Measurements from ENCODE around the gene NPEPPS. TPM values are rescaled to one million over a fixed set of nuclear protein-coding genes. Genes with fewer than 3 reads are reported as not detected.

The NPEPPS gene
- total RNA-seq, 5 donors from 2014 or later (not counting 1 experiment from before 2014, with no cell fraction given), result 92.7 to 106 (median 97.4) TPM

DNA sequence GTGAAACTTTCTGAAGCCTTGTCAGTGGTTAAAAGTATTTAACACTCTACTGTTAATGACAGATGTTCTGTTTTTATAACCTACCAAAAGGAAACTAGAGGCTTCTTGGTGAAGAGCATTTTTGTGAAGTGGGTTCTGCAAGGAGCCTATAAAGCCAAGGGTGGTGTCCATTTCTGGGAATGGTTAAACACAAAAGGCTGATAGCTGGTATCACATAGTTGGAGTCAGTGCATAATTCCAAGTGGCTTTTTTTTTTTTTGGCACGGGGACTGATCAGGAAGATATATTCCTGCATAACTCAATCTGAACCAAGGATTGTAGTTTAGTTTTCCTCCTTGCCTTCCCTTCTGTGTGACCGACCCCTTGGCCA lies 91.3 kb downstream of the NPEPPS start:
- ATAC-seq (replicated peaks in 1 of 4), result no peak
- H3K27ac ChIP-seq (ENCODE audit: low read length), result no peak overlapping the region
- Mint-ChIP-seq H3K4me1 (peaks cover 0 to 12% (median 10%) of the 10 kb centered on the region in 3 donors), H3K9me3 (no peaks in the 10 kb centered on the region), H3K36me3 (peaks cover 35% of the 10 kb centered on the region), H3K27me3 (no peaks in the 10 kb centered on the region), H3K27ac (no peak overlapping the region), H3K4me3 (no peak overlapping the region)
- CTCF ChIA-PET, result no interaction called here
- no peak for DNase-seq
- H3K27me3 ChIP-seq (replicated peaks in 1 of 2; ENCODE audit: control insufficient read depth in 2 of 2, extremely low read depth in 1 of 2, insufficient read depth in 2 of 2, low read length in 1 of 2), result no peaks in the 10 kb centered on the region
- no CpG with 5 or more reads among the region's 2 CpGs for WGBS (ENCODE audit: insufficient coverage)
- POLR2A ChIA-PET, result no interaction called here
- H3K4me3 ChIP-seq (ENCODE audit: control insufficient read depth in 1 of 2, extremely low read depth in 1 of 2, low read length in 1 of 2), result no peak overlapping the region
- H3K36me3 ChIP-seq (ENCODE audit: control insufficient read depth in 2 of 2, extremely low read depth in 1 of 2, insufficient read depth in 1 of 2, low read length in 1 of 2), result peaks cover 9 to 57% of the 10 kb centered on the region in 2 donors
- no peaks in the 10 kb centered on the region for H3K4me1 ChIP-seq (ENCODE audit: control insufficient read depth in 1 of 2, extremely low read depth in 1 of 2, insufficient read depth in 2 of 2, low read length in 2 of 2)
- no peaks in the 10 kb centered on the region for H3K9me3 ChIP-seq

DNA sequence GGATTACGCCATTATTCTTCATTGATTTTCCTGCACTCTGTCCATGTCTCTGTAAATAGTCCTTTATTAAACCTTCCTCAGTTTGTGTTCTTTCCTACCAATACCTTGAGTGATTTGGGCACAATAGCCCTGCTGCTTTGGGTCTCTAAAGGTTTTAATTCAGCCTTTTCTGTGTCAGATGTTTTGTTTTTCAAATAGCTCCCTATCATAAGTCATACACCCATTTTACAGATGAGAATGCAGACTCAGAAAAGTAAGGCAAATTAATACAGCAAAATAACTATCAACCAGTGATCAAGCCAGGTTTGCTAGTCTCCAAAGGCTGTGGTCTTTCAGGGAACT lies 93.8 kb downstream of the NPEPPS start:
- no peaks in the 10 kb centered on the region for H3K4me1 ChIP-seq (ENCODE audit: control insufficient read depth in 1 of 2, extremely low read depth in 1 of 2, insufficient read depth in 2 of 2, low read length in 2 of 2)
- Mint-ChIP-seq H3K27ac (no peak overlapping the region), H3K27me3 (no peaks in the 10 kb centered on the region), H3K4me3 (no peak overlapping the region), H3K4me1 (peaks cover 0 to 12% (median 10%) of the 10 kb centered on the region in 3 donors), H3K36me3 (peaks cover 24% of the 10 kb centered on the region), H3K9me3 (no peaks in the 10 kb centered on the region)
- peaks cover 9 to 35% of the 10 kb centered on the region in 2 donors for H3K36me3 ChIP-seq (ENCODE audit: control insufficient read depth in 2 of 2, extremely low read depth in 1 of 2, insufficient read depth in 1 of 2, low read length in 1 of 2)
- ChIA-PET POLR2A (no interaction called here), CTCF (no interaction called here)
- DNase-seq, result no peak
- ATAC-seq (replicated peaks in 1 of 4), result no peak
- no CpG with 5 or more reads among the region's 1 CpG for WGBS (ENCODE audit: insufficient coverage)
- H3K4me3 ChIP-seq (ENCODE audit: control insufficient read depth in 1 of 2, extremely low read depth in 1 of 2, low read length in 1 of 2), result no peak overlapping the region
- H3K27me3 ChIP-seq (replicated peaks in 1 of 2; ENCODE audit: control insufficient read depth in 2 of 2, extremely low read depth in 1 of 2, insufficient read depth in 2 of 2, low read length in 1 of 2), result no peaks in the 10 kb centered on the region
- no peak overlapping the region for H3K27ac ChIP-seq (ENCODE audit: low read length)
- H3K9me3 ChIP-seq, result no peaks in the 10 kb centered on the region

DNA sequence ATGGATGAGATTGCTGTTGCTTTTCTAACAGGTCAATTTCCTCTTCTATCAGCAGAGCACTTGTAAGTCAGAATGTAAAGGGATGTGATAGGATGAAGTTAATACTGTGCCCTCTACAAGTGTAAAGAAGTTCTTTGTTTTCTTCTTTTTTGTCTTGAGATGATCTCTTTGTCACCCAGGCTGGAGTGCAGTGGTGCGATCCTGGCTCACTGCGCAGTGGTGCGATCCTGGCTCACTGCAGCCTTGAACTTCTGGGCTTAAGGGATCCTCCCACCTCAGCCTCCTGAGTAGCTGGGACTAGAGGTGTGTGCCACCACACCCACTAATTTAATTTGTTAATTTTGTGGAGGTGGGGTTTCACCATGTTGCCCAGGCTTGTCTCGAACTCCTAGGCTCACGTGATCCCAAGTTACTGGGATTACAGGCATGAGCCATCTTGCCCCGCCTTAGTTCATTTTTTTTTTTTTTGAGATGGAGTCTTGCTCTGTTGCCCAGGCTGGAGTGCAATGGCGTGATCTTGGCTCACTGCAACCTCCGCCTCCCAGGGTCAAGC lies 97.2 kb downstream of the NPEPPS start:
- H3K27ac Mint-ChIP-seq, result no peak overlapping the region
- H3K4me3 Mint-ChIP-seq, result no peak overlapping the region
- peaks cover 0 to 5% of the 10 kb centered on the region in 2 donors for H3K36me3 ChIP-seq (ENCODE audit: control insufficient read depth in 2 of 2, extremely low read depth in 1 of 2, insufficient read depth in 1 of 2, low read length in 1 of 2)
- H3K4me1 ChIP-seq (ENCODE audit: control insufficient read depth in 1 of 2, extremely low read depth in 1 of 2, insufficient read depth in 2 of 2, low read length in 2 of 2), result no peaks in the 10 kb centered on the region
- no peaks in the 10 kb centered on the region for H3K27me3 ChIP-seq (replicated peaks in 1 of 2; ENCODE audit: control insufficient read depth in 2 of 2, extremely low read depth in 1 of 2, insufficient read depth in 2 of 2, low read length in 1 of 2)
- POLR2A ChIA-PET, result interaction anchor here in 1 of 2 donors (0.7 kb wide), 1 partner anchor 1039 kb away, joined by 3 read pairs; no protein-coding TSS in a partner anchor
- no peaks in the 10 kb centered on the region for H3K9me3 Mint-ChIP-seq
- WGBS (ENCODE audit: insufficient coverage), result no CpG with 5 or more reads among the region's 8 CpGs
- H3K27ac ChIP-seq (ENCODE audit: low read length), result no peak overlapping the region
- H3K9me3 ChIP-seq, result no peaks in the 10 kb centered on the region
- DNase-seq, result no peak
- no peaks in the 10 kb centered on the region for H3K4me1 Mint-ChIP-seq
- no peak for ATAC-seq (replicated peaks in 1 of 4)
- no peak overlapping the region for H3K4me3 ChIP-seq (ENCODE audit: control insufficient read depth in 1 of 2, extremely low read depth in 1 of 2, low read length in 1 of 2)
- CTCF ChIA-PET, result no interaction called here
- no peaks in the 10 kb centered on the region for H3K27me3 Mint-ChIP-seq
- peaks cover 15% of the 10 kb centered on the region for H3K36me3 Mint-ChIP-seq

DNA sequence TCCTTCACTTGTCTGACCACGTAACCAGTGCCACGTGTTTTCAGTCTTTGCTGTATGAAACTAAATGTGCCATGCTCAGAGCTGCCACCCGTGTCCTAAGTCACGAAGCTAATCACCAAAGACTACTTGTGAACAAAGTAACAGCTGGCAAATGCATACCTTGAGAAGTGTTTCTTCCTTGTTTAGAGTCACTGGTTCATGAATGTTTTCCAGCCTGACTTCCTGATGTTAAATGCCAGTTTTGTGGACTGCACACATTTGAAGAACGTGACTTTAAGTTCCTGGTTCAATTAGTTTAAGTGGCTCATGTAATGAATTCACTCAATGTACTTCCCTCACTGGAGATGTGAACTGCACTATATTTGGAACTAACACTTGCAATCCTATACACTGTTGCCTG lies 98.9 kb downstream of the NPEPPS start:
- CTCF ChIA-PET, result interaction anchor here in 1 of 2 donors (1.4 kb wide), 1 partner anchor 11 kb away, joined by 4 read pairs; no protein-coding TSS in a partner anchor
- Histone ChIP-seq H3K36me3 (ENCODE audit: control insufficient read depth in 2 of 2, extremely low read depth in 1 of 2, insufficient read depth in 1 of 2, low read length in 1 of 2) (peaks cover 0 to 6% of the 10 kb centered on the region in 2 donors), H3K27me3 (replicated peaks in 1 of 2; ENCODE audit: control insufficient read depth in 2 of 2, extremely low read depth in 1 of 2, insufficient read depth in 2 of 2, low read length in 1 of 2) (no peaks in the 10 kb centered on the region), H3K9me3 (no peaks in the 10 kb centered on the region), H3K27ac (ENCODE audit: low read length) (no peak overlapping the region), H3K4me3 (ENCODE audit: control insufficient read depth in 1 of 2, extremely low read depth in 1 of 2, low read length in 1 of 2) (no peak overlapping the region), H3K4me1 (ENCODE audit: control insufficient read depth in 1 of 2, extremely low read depth in 1 of 2, insufficient read depth in 2 of 2, low read length in 2 of 2) (no peaks in the 10 kb centered on the region)
- Mint-ChIP-seq H3K36me3 (peaks cover 11% of the 10 kb centered on the region), H3K4me1 (no peaks in the 10 kb centered on the region), H3K4me3 (no peak overlapping the region), H3K27me3 (no peaks in the 10 kb centered on the region), H3K9me3 (no peaks in the 10 kb centered on the region), H3K27ac (no peak overlapping the region)
- no peak for ATAC-seq (replicated peaks in 1 of 4)
- WGBS (ENCODE audit: insufficient coverage), result 93% methylated on average over 4 of the region's 5 CpGs
- no peak for DNase-seq
- POLR2A ChIA-PET, result no interaction called here

DNA sequence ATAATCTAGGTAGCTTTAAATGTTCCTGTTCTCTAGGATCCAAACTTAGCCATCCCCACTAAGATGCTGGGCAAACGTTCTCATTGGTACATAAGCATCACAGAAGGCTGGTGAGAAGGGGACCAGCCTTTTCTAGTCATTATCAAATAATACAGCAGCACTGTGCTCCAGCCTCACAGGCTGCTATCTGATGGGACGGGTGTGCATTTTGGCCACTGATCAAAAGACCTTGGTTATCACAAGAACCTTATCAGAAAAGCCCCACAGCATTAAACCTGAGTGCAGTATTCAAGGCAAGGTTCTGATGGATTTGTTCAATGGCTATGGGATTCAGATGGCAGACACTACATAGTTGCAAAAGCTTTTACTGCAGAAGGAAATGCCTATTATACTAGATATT lies 99.7 kb downstream of the NPEPPS start:
- Histone ChIP-seq H3K4me1 (ENCODE audit: control insufficient read depth in 1 of 2, extremely low read depth in 1 of 2, insufficient read depth in 2 of 2, low read length in 2 of 2) (no peaks in the 10 kb centered on the region), H3K4me3 (ENCODE audit: control insufficient read depth in 1 of 2, extremely low read depth in 1 of 2, low read length in 1 of 2) (no peak overlapping the region), H3K36me3 (ENCODE audit: control insufficient read depth in 2 of 2, extremely low read depth in 1 of 2, insufficient read depth in 1 of 2, low read length in 1 of 2) (peaks cover 0 to 4% of the 10 kb centered on the region in 2 donors), H3K27ac (ENCODE audit: low read length) (no peak overlapping the region), H3K9me3 (no peaks in the 10 kb centered on the region), H3K27me3 (replicated peaks in 1 of 2; ENCODE audit: control insufficient read depth in 2 of 2, extremely low read depth in 1 of 2, insufficient read depth in 2 of 2, low read length in 1 of 2) (no peaks in the 10 kb centered on the region)
- Mint-ChIP-seq H3K9me3 (no peaks in the 10 kb centered on the region), H3K4me3 (no peak overlapping the region), H3K27me3 (no peaks in the 10 kb centered on the region), H3K4me1 (no peaks in the 10 kb centered on the region), H3K27ac (no peak overlapping the region), H3K36me3 (peaks cover 8% of the 10 kb centered on the region)
- ChIA-PET POLR2A (no interaction called here), CTCF (interaction anchor here in 1 of 2 donors (1.4 kb wide), 1 partner anchor 12 kb away, joined by 4 read pairs; no protein-coding TSS in a partner anchor)
- DNase-seq, result no peak
- WGBS (ENCODE audit: insufficient coverage), result no CpG with 5 or more reads among the region's 2 CpGs
- ATAC-seq (replicated peaks in 1 of 4), result no peak

GRCh38 chr17:47632991-47633390 lies 102.1 kb downstream of the NPEPPS start:
- Histone ChIP-seq H3K27ac (ENCODE audit: low read length) (no peak overlapping the region), H3K27me3 (replicated peaks in 1 of 2; ENCODE audit: control insufficient read depth in 2 of 2, extremely low read depth in 1 of 2, insufficient read depth in 2 of 2, low read length in 1 of 2) (no peaks in the 10 kb centered on the region), H3K4me1 (ENCODE audit: control insufficient read depth in 1 of 2, extremely low read depth in 1 of 2, insufficient read depth in 2 of 2, low read length in 2 of 2) (peaks cover 0 to 6% of the 10 kb centered on the region in 2 experiments), H3K36me3 (ENCODE audit: control insufficient read depth in 2 of 2, extremely low read depth in 1 of 2, insufficient read depth in 1 of 2, low read length in 1 of 2) (peaks cover 0 to 10% of the 10 kb centered on the region in 2 donors), H3K9me3 (no peaks in the 10 kb centered on the region), H3K4me3 (ENCODE audit: control insufficient read depth in 1 of 2, extremely low read depth in 1 of 2, low read length in 1 of 2) (no peak overlapping the region)
- H3K27ac Mint-ChIP-seq, result no peak overlapping the region
- no peak overlapping the region for H3K4me3 Mint-ChIP-seq
- H3K36me3 Mint-ChIP-seq, result peaks cover 12% of the 10 kb centered on the region
- no peaks in the 10 kb centered on the region for H3K27me3 Mint-ChIP-seq
- DNase-seq (no peak), ATAC-seq (replicated peaks in 1 of 4) (no peak)
- CTCF ChIA-PET, result interaction anchor here in 1 of 2 donors (0.6 to 0.7 kb wide), 2 partner anchors 16 to 386 kb away, joined by 3 read pairs; partner anchors contain the start of gene KPNB1
- POLR2A ChIA-PET, result interaction anchor here (0.5 to 0.7 kb wide), 2 partner anchors 12 kb away, joined by 3 read pairs; no protein-coding TSS in a partner anchor
- peaks cover 7 to 11% (median 8%) of the 10 kb centered on the region in 3 donors for H3K4me1 Mint-ChIP-seq
- no peaks in the 10 kb centered on the region for H3K9me3 Mint-ChIP-seq
- 100% methylated on average over 1 of the region's 3 CpGs for WGBS (ENCODE audit: insufficient coverage)

All from T-cell (primary cell).